ENCODE measurements around the gene ARHGEF17. TPM values are rescaled to one million over a fixed set of nuclear protein-coding genes. Genes with fewer than 3 reads are reported as not detected.

ARHGEF17 gene
- total RNA-seq, 1 donor from 2014 or later: 43.3 TPM

- no peak for DNase-seq
- H3K4me3 Mint-ChIP-seq (ENCODE audit: unreplicated experiment): no peak overlapping the region
These were observed 14.6 kb upstream of the ARHGEF17 start for GRCh38 chr11:73293356-73293936.

GRCh38 chr11:73294604-73295003 is 13.5 kb upstream of the ARHGEF17 start:
- H3K27ac Mint-ChIP-seq (ENCODE audit: unreplicated experiment): no peak overlapping the region
- H3K4me3 Mint-ChIP-seq (ENCODE audit: unreplicated experiment): no peak overlapping the region
- no peak for DNase-seq
- H3K4me1 Mint-ChIP-seq (ENCODE audit: low read depth, unreplicated experiment): no peaks in the 10 kb centered on the region
- H3K36me3 Mint-ChIP-seq (ENCODE audit: unreplicated experiment): no peaks in the 10 kb centered on the region
- H3K27me3 Mint-ChIP-seq (ENCODE audit: unreplicated experiment): peaks cover 9% of the 10 kb centered on the region
- peaks cover 7% of the 10 kb centered on the region for H3K9me3 Mint-ChIP-seq (ENCODE audit: unreplicated experiment)
- TF ChIP-seq, protein P1, sequence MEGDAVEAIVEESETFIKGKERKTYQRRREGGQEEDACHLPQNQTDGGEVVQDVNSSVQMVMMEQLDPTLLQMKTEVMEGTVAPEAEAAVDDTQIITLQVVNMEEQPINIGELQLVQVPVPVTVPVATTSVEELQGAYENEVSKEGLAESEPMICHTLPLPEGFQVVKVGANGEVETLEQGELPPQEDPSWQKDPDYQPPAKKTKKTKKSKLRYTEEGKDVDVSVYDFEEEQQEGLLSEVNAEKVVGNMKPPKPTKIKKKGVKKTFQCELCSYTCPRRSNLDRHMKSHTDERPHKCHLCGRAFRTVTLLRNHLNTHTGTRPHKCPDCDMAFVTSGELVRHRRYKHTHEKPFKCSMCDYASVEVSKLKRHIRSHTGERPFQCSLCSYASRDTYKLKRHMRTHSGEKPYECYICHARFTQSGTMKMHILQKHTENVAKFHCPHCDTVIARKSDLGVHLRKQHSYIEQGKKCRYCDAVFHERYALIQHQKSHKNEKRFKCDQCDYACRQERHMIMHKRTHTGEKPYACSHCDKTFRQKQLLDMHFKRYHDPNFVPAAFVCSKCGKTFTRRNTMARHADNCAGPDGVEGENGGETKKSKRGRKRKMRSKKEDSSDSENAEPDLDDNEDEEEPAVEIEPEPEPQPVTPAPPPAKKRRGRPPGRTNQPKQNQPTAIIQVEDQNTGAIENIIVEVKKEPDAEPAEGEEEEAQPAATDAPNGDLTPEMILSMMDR (IDR thresholded peaks at IDR 0.05; ENCODE audit: partially characterized antibody, unreplicated experiment): no peak

More at GRCh38 chr11:73293356-73293936, 14.6 kb upstream of the ARHGEF17 start:
- H3K36me3 Mint-ChIP-seq (ENCODE audit: unreplicated experiment): no peaks in the 10 kb centered on the region
- no peak overlapping the region for H3K27ac Mint-ChIP-seq (ENCODE audit: unreplicated experiment)
- peaks cover 7% of the 10 kb centered on the region for H3K9me3 Mint-ChIP-seq (ENCODE audit: unreplicated experiment)
- peaks cover 9% of the 10 kb centered on the region for H3K27me3 Mint-ChIP-seq (ENCODE audit: unreplicated experiment)
- TF ChIP-seq, protein P1 (IDR thresholded peaks at IDR 0.05; ENCODE audit: partially characterized antibody, unreplicated experiment): no peak
- H3K4me1 Mint-ChIP-seq (ENCODE audit: low read depth, unreplicated experiment): no peaks in the 10 kb centered on the region

DNA sequence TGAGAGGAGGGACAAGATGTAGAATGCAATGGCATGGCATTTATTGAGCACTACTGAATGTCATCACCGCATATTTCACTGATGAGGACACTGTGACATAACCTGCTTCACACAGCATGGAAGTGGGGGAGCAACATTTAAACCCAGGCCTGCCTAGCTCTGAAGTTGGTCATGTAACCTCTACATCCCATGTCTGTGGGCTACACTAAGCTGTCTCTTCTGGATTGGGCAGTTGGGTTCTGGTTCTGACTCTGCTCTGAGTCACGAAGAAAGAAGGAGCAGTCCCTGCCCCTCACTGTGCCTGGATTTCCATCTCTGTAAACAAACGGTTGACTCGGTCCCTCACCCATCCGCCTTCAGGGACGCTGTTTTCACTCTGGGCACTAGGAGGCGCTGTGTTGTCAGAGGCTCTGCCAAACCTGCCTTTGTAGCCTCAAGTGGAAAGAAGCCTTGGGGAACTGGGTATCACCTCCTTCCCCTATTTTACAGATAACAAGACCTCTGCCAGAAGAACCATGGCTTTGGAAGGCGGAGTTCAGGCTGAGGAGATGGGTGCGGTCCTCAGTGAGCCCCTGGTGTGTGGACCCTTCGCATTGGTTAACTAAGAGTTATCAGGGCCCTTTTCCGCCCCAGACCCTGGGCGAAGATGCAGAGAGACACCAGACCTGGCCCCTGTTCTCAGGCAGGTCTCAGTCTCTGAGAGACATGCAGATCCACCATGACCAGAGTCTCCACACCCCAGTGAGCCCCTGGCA is 12.7 kb upstream of the ARHGEF17 start:
- peak; percentile 90 for DNase-seq
- Mint-ChIP-seq H3K4me1 (ENCODE audit: low read depth, unreplicated experiment) (no peaks in the 10 kb centered on the region), H3K27ac (ENCODE audit: unreplicated experiment) (no peak overlapping the region), H3K27me3 (ENCODE audit: unreplicated experiment) (peaks cover 9% of the 10 kb centered on the region), H3K4me3 (ENCODE audit: unreplicated experiment) (no peak overlapping the region), H3K36me3 (ENCODE audit: unreplicated experiment) (no peaks in the 10 kb centered on the region), H3K9me3 (ENCODE audit: unreplicated experiment) (peaks cover 7% of the 10 kb centered on the region)
- TF ChIP-seq, protein P1 (IDR thresholded peaks at IDR 0.05; ENCODE audit: partially characterized antibody, unreplicated experiment): peak; percentile 95

DNA sequence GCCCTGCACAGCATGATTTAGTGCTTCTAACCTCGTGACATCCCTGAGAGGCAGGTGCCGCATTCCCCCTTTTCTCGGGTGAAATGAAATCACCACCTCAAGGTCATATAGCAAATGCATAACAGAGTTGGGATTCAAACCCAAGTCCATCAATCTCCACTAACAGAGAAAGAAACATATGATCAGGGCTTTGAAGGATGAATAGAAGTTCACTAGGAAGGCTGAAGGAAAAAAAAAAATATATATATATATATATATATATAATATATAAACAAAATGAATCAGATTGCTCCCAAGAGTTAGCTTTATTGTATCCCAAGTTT is 12.1 kb upstream of the ARHGEF17 start:
- no peaks in the 10 kb centered on the region for H3K4me1 Mint-ChIP-seq (ENCODE audit: low read depth, unreplicated experiment)
- peaks cover 7% of the 10 kb centered on the region for H3K9me3 Mint-ChIP-seq (ENCODE audit: unreplicated experiment)
- H3K36me3 Mint-ChIP-seq (ENCODE audit: unreplicated experiment): no peaks in the 10 kb centered on the region
- peaks cover 9% of the 10 kb centered on the region for H3K27me3 Mint-ChIP-seq (ENCODE audit: unreplicated experiment)
- H3K27ac Mint-ChIP-seq (ENCODE audit: unreplicated experiment): no peak overlapping the region
- TF ChIP-seq, protein P1 (IDR thresholded peaks at IDR 0.05; ENCODE audit: partially characterized antibody, unreplicated experiment): no peak
- no peak for DNase-seq
- no peak overlapping the region for H3K4me3 Mint-ChIP-seq (ENCODE audit: unreplicated experiment)

All from glutamatergic neuron (in vitro differentiated cells).